ENCODE results near the gene SLC35F2. TPM values are rescaled to one million over a fixed set of nuclear protein-coding genes. Genes with fewer than 3 reads are reported as not detected.

SLC35F2 gene
- total and polyA plus RNA-seq, 2 of the 8 experiments (the other 6 are each of a cell fraction or from before 2014, with no cell fraction given) = 15.1 to 29.7 TPM

- no peak for TF ChIP-seq KDM4A (IDR thresholded peaks at IDR 0.05; ENCODE audit: low read depth, low read length, severe bottlenecking)
- TF ChIP-seq RAD21 (IDR thresholded peaks at IDR 0.05 in 1 of 2, conservative IDR thresholded peaks at IDR 0.05 in 1 of 2; ENCODE audit: low read depth in 2 of 2, low read length in 2 of 2) = no peak
- no peak for TF ChIP-seq TEAD4 (IDR thresholded peaks at IDR 0.05; ENCODE audit: low read depth, low read length)
- TF ChIP-seq SP4 (IDR thresholded peaks at IDR 0.05; ENCODE audit: low read length) = no peak
- TF ChIP-seq BRCA1 (IDR thresholded peaks at IDR 0.05; ENCODE audit: low read depth, low read length) = no peak
Measured at GRCh38 chr11:107853070-107853469, 5.5 kb downstream of the SLC35F2 start (continued).

Data from H1 (cell line).